Measurements from ENCODE around the gene GNB1L.

Gene GNB1L

GRCh38 chr22:19791894-19792293, 62.8 kb downstream of the GNB1L start:
- no peak for DNase-seq (ENCODE audit: low read depth, low spot score)
- peaks cover 17% of the 10 kb centered on the region for H3K36me3 ChIP-seq (ENCODE audit: insufficient read depth, insufficient read length, low read length)
- H3K4me1 ChIP-seq (ENCODE audit: insufficient read depth, insufficient read length), result peaks cover 3% of the 10 kb centered on the region

GRCh38 chr22:19791243-19791642, 63.4 kb downstream of the GNB1L start:
- Histone ChIP-seq H3K9me3 (ENCODE audit: insufficient read depth, low read length) (no peaks in the 10 kb centered on the region), H3K4me1 (ENCODE audit: insufficient read depth, insufficient read length) (peaks cover 3% of the 10 kb centered on the region), H3K27me3 (ENCODE audit: insufficient read depth, insufficient read length) (no peaks in the 10 kb centered on the region), H3K36me3 (ENCODE audit: insufficient read depth, insufficient read length, low read length) (peaks cover 20% of the 10 kb centered on the region), H3K9ac (ENCODE audit: insufficient read length, low read depth) (no peak overlapping the region), H3K4me3 (ENCODE audit: insufficient read length, low read depth) (no peak overlapping the region)
- no peak for TF ChIP-seq ZNF274 (IDR thresholded peaks at IDR 0.05; ENCODE audit: low read depth, low read length)
- TF ChIP-seq YY1 (IDR thresholded peaks at IDR 0.05; ENCODE audit: insufficient read depth, insufficient read length), result no peak
- no peak for TF ChIP-seq SUZ12 (IDR thresholded peaks at IDR 0.05; ENCODE audit: extremely low read depth, insufficient read depth, insufficient read length)
- no peak for DNase-seq (ENCODE audit: low read depth, low spot score)

More at GRCh38 chr22:19791894-19792293, 62.8 kb downstream of the GNB1L start:
- TF ChIP-seq YY1 (IDR thresholded peaks at IDR 0.05; ENCODE audit: insufficient read depth, insufficient read length) (no peak), ZNF274 (IDR thresholded peaks at IDR 0.05; ENCODE audit: low read depth, low read length) (no peak), SUZ12 (IDR thresholded peaks at IDR 0.05; ENCODE audit: extremely low read depth, insufficient read depth, insufficient read length) (no peak)
- Histone ChIP-seq H3K4me3 (ENCODE audit: insufficient read length, low read depth) (no peak overlapping the region), H3K9ac (ENCODE audit: insufficient read length, low read depth) (no peak overlapping the region), H3K9me3 (ENCODE audit: insufficient read depth, low read length) (no peaks in the 10 kb centered on the region), H3K27me3 (ENCODE audit: insufficient read depth, insufficient read length) (no peaks in the 10 kb centered on the region)

GRCh38 chr22:19789828-19790227, 64.8 kb downstream of the GNB1L start:
- Histone ChIP-seq H3K9ac (ENCODE audit: insufficient read length, low read depth) (no peak overlapping the region), H3K4me1 (ENCODE audit: insufficient read depth, insufficient read length) (peaks cover 3% of the 10 kb centered on the region), H3K4me3 (ENCODE audit: insufficient read length, low read depth) (no peak overlapping the region), H3K36me3 (ENCODE audit: insufficient read depth, insufficient read length, low read length) (peaks cover 29% of the 10 kb centered on the region), H3K27me3 (ENCODE audit: insufficient read depth, insufficient read length) (no peaks in the 10 kb centered on the region), H3K9me3 (ENCODE audit: insufficient read depth, low read length) (no peaks in the 10 kb centered on the region)
- TF ChIP-seq ZNF274 (IDR thresholded peaks at IDR 0.05; ENCODE audit: low read depth, low read length), result no peak
- no peak for TF ChIP-seq SUZ12 (IDR thresholded peaks at IDR 0.05; ENCODE audit: extremely low read depth, insufficient read depth, insufficient read length)
- TF ChIP-seq YY1 (IDR thresholded peaks at IDR 0.05; ENCODE audit: insufficient read depth, insufficient read length), result no peak
- no peak for DNase-seq (ENCODE audit: low read depth, low spot score)

DNA sequence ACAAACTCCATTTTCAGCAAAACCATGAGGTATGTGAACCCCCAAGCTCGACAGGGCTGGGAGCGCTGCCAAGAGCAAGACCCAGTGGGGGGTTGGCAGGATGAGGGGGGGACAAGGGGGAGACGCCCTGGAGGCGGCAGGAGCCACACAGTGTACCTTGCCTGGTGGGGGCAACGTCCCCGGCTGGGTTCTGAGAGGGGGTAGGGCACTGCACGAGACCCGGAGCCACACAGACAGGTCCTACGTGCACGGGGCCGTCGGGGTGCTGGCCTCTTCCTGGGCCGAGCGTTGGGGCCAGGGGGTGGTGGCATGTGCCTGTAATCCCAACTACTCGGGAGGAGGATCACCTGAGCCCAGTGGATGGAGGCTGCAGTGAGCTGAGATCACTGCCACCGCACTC, 65.3 kb downstream of the GNB1L start:
- TF ChIP-seq YY1 (IDR thresholded peaks at IDR 0.05; ENCODE audit: insufficient read depth, insufficient read length), result no peak
- TF ChIP-seq SUZ12 (IDR thresholded peaks at IDR 0.05; ENCODE audit: extremely low read depth, insufficient read depth, insufficient read length), result no peak
- H3K4me1 ChIP-seq (ENCODE audit: insufficient read depth, insufficient read length), result peaks cover 3% of the 10 kb centered on the region
- H3K36me3 ChIP-seq (ENCODE audit: insufficient read depth, insufficient read length, low read length), result peaks cover 29% of the 10 kb centered on the region
- H3K9ac ChIP-seq (ENCODE audit: insufficient read length, low read depth), result no peak overlapping the region
- H3K27me3 ChIP-seq (ENCODE audit: insufficient read depth, insufficient read length), result no peaks in the 10 kb centered on the region
- no peaks in the 10 kb centered on the region for H3K9me3 ChIP-seq (ENCODE audit: insufficient read depth, low read length)
- no peak for DNase-seq (ENCODE audit: low read depth, low spot score)
- no peak overlapping the region for H3K4me3 ChIP-seq (ENCODE audit: insufficient read length, low read depth)

DNA sequence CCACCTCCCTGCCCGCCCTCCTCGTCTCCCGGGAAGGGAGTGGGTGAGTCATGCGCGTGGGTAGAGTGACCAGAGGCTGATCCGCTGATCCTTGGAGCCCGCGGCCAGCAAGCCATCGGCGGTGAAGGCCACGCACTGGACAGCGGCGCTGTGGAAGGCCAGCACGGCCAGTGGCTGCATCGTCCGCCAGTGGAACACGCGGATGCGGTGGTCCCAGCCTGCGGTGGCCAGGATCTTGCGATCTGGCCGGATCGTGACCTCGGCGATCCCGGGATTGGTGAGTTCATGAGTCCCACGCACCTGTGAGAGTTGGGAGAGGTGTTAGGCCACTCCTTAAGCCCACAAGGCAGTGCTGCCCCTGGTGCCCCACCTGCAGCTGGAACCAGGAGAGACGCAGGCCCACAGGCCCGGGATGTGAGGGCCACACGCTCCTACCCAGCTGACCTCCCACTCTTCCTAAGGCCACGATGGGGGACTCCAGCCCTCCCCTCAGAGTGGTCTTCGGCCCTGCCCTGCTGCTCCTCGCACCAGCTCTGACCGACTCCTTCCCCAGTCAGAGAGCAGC, 65.9 kb downstream of the GNB1L start:
- H3K9ac ChIP-seq (ENCODE audit: insufficient read length, low read depth), result no peak overlapping the region
- no peaks in the 10 kb centered on the region for H3K27me3 ChIP-seq (ENCODE audit: insufficient read depth, insufficient read length)
- H3K4me3 ChIP-seq (ENCODE audit: insufficient read length, low read depth), result no peak overlapping the region
- H3K9me3 ChIP-seq (ENCODE audit: insufficient read depth, low read length), result no peaks in the 10 kb centered on the region
- H3K36me3 ChIP-seq (ENCODE audit: insufficient read depth, insufficient read length, low read length), result peaks cover 30% of the 10 kb centered on the region
- peaks cover 3% of the 10 kb centered on the region for H3K4me1 ChIP-seq (ENCODE audit: insufficient read depth, insufficient read length)
- DNase-seq (ENCODE audit: low read depth, low spot score), result no peak
- TF ChIP-seq SUZ12 (IDR thresholded peaks at IDR 0.05; ENCODE audit: extremely low read depth, insufficient read depth, insufficient read length) (no peak), YY1 (IDR thresholded peaks at IDR 0.05; ENCODE audit: insufficient read depth, insufficient read length) (no peak), ZNF274 (IDR thresholded peaks at IDR 0.05; ENCODE audit: low read depth, low read length) (no peak)

DNA sequence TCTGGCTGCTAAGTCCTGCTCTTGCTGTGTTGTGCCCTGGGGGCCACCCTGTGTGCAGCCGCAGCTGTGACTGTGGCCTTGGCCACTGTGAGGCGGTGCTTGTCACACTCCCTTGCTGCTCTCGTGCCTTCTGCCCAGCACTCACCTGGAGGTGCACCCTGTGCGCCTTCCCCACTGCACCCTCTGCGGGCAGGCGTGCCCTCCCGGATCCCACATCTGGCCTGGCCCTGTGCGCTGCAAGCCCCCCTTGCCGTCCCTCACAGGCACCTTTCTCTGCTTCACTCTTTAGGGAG, 66.9 kb downstream of the GNB1L start:
- no peak overlapping the region for H3K4me3 ChIP-seq (ENCODE audit: insufficient read length, low read depth)
- H3K4me1 ChIP-seq (ENCODE audit: insufficient read depth, insufficient read length), result peaks cover 3% of the 10 kb centered on the region
- no peaks in the 10 kb centered on the region for H3K27me3 ChIP-seq (ENCODE audit: insufficient read depth, insufficient read length)
- no peak for DNase-seq (ENCODE audit: low read depth, low spot score)
- H3K9me3 ChIP-seq (ENCODE audit: insufficient read depth, low read length), result no peaks in the 10 kb centered on the region
- TF ChIP-seq YY1 (IDR thresholded peaks at IDR 0.05; ENCODE audit: insufficient read depth, insufficient read length) (no peak), ZNF274 (IDR thresholded peaks at IDR 0.05; ENCODE audit: low read depth, low read length) (no peak), SUZ12 (IDR thresholded peaks at IDR 0.05; ENCODE audit: extremely low read depth, insufficient read depth, insufficient read length) (no peak)
- H3K9ac ChIP-seq (ENCODE audit: insufficient read length, low read depth), result no peak overlapping the region
- H3K36me3 ChIP-seq (ENCODE audit: insufficient read depth, insufficient read length, low read length), result peaks cover 34% of the 10 kb centered on the region

DNA sequence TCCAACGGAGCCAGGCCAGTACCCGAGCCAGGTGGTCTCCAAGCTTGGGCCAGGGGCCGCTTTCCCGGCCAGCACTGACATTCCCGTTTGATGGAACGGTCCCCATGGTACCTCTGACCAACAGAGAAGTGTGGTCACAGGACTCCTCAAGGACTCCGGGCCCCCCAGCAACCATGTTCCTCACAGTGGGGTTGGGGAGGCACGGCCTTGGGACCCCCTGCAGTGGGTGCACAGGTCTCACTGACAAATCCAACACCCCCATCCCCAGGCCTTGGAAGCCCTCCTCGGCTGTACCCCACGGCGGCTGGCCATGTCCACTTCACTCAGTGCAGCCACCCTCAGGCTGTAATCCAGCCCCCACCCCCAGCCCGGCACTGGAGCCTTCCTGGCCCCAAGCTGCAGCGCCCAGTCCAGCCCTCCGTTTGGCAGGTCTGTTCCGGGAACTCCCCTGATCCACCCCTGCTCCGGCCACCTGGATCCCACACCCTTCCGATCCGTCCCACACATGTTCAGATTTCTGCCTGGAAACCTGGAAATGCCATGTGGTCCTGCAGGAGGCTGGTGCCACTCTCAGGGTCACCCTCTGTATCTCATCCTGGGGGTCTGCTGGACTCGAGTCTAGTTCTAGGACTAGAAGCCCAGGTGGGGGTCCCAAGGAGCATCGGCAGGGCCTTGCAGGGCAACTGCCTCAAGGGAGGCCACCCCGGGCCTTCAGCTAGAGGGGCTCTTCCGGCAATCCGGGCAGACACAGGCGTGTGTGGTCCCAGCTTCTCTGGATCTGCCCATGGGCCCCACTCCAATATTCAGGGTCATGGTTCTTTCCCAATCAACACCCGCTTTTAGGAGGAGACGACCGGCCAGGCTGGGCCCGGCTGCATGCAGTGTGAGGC, 67.5 kb downstream of the GNB1L start:
- Histone ChIP-seq H3K4me1 (ENCODE audit: insufficient read depth, insufficient read length) (peaks cover 3% of the 10 kb centered on the region), H3K36me3 (ENCODE audit: insufficient read depth, insufficient read length, low read length) (peaks cover 34% of the 10 kb centered on the region), H3K4me3 (ENCODE audit: insufficient read length, low read depth) (no peak overlapping the region), H3K9ac (ENCODE audit: insufficient read length, low read depth) (no peak overlapping the region), H3K9me3 (ENCODE audit: insufficient read depth, low read length) (no peaks in the 10 kb centered on the region), H3K27me3 (ENCODE audit: insufficient read depth, insufficient read length) (no peaks in the 10 kb centered on the region)
- DNase-seq (ENCODE audit: low read depth, low spot score), result no peak
- TF ChIP-seq YY1 (IDR thresholded peaks at IDR 0.05; ENCODE audit: insufficient read depth, insufficient read length) (no peak), ZNF274 (IDR thresholded peaks at IDR 0.05; ENCODE audit: low read depth, low read length) (no peak), SUZ12 (IDR thresholded peaks at IDR 0.05; ENCODE audit: extremely low read depth, insufficient read depth, insufficient read length) (no peak)

All from NT2/D1 (cell line).